ENCODE measurements around the gene TSC2. TPM values are rescaled to one million over a fixed set of nuclear protein-coding genes. Genes with fewer than 3 reads are reported as not detected.

Gene TSC2
- total RNA-seq, result 96.4 and 111 TPM in 2 replicates

GRCh38 chr16:2047330-2048115, at the start of gene TSC2, which contains the start of gene NTHL1:
TSC2 (plus strand) TSS chr16:2047985; CDS start chr16:2048616, 631 bp downstream.
NTHL1 (minus strand) TSS chr16:2047834; CDS start chr16:2047823, 11 bp downstream.
- H3K4me3 Mint-ChIP-seq, result peak within 1 kb of the TSS; percentile 93

GRCh38 chr16:1998360-1998835, 49.4 kb upstream of the TSC2 start:
- Mint-ChIP-seq H3K4me1 (ENCODE audit: low read depth) (peaks cover 8% of the 10 kb centered on the region), H3K36me3 (ENCODE audit: low read depth) (peaks cover 21% of the 10 kb centered on the region), H3K9me3 (no peaks in the 10 kb centered on the region), H3K4me3 (no peak overlapping the region), H3K27me3 (ENCODE audit: insufficient read depth) (no peaks in the 10 kb centered on the region), H3K27ac (no peak overlapping the region)
- intact Hi-C loops (cut with micrococcal nuclease), result no loop called here
- DNase-seq (ENCODE audit: low spot score), result no peak

More at GRCh38 chr16:2047330-2048115, at the start of gene TSC2, which contains the start of gene NTHL1:
- H3K9me3 Mint-ChIP-seq, result no peaks in the 10 kb centered on the region
- no peaks in the 10 kb centered on the region for H3K27me3 Mint-ChIP-seq (ENCODE audit: insufficient read depth)
- intact Hi-C loops (cut with micrococcal nuclease), result loop anchor here (1.0 to 10.0 kb wide), 8 partner anchors 24 to 623 kb away; partner anchors contain the start of genes MLST8, TRAF7, UQCC4 and ZNF598
- peak; percentile 95 for DNase-seq (ENCODE audit: low spot score)
- H3K27ac Mint-ChIP-seq, result peak within 1 kb of the TSS; percentile 83
- H3K4me1 Mint-ChIP-seq (ENCODE audit: low read depth), result peaks cover 21% of the 10 kb centered on the region
- H3K36me3 Mint-ChIP-seq (ENCODE audit: low read depth), result peaks cover 12% of the 10 kb centered on the region

- Mint-ChIP-seq H3K4me1 (ENCODE audit: low read depth) (peaks cover 1% of the 10 kb centered on the region), H3K27me3 (ENCODE audit: insufficient read depth) (no peaks in the 10 kb centered on the region), H3K36me3 (ENCODE audit: low read depth) (peaks cover 20% of the 10 kb centered on the region), H3K27ac (no peak overlapping the region), H3K4me3 (no peak overlapping the region), H3K9me3 (no peaks in the 10 kb centered on the region)
- DNase-seq (ENCODE audit: low spot score), result no peak
- intact Hi-C loops (cut with micrococcal nuclease), result no loop called here
Observed at GRCh38 chr16:1998852-1999801, 48.7 kb upstream of the TSC2 start.

GRCh38 chr16:1999866-2000514, 47.8 kb upstream of the TSC2 start:
- H3K4me1 Mint-ChIP-seq (ENCODE audit: low read depth), result no peaks in the 10 kb centered on the region
- H3K27me3 Mint-ChIP-seq (ENCODE audit: insufficient read depth), result no peaks in the 10 kb centered on the region
- intact Hi-C loops (cut with micrococcal nuclease), result no loop called here
- H3K4me3 Mint-ChIP-seq, result no peak overlapping the region
- peaks cover 18% of the 10 kb centered on the region for H3K36me3 Mint-ChIP-seq (ENCODE audit: low read depth)
- H3K9me3 Mint-ChIP-seq, result no peaks in the 10 kb centered on the region
- no peak overlapping the region for H3K27ac Mint-ChIP-seq
- DNase-seq (ENCODE audit: low spot score), result no peak

DNA sequence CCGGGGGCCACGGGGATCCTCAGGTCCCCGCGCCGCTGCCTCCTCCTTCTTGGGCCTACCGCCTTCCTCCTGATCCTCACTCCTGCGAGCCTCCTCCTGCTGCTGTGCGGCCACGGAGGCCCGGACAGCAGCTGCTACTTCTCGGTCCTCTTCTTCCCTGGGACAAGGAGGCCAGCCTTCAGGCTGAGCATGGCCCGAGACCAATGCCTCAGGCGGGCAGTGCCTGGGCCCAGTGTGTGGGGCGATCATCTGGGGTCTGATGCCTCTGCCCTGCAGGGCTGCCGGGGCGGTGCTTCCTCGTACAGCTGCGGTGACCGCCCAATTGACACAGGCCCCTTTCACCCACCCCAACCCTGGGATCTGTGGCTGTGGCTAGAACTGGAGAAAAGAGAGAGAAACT, 46.8 kb upstream of the TSC2 start:
- intact Hi-C loops (cut with micrococcal nuclease), result no loop called here
- H3K4me1 Mint-ChIP-seq (ENCODE audit: low read depth), result peaks cover 2% of the 10 kb centered on the region

GRCh38 chr16:2001456-2002355, 46.1 kb upstream of the TSC2 start:
- Mint-ChIP-seq H3K4me3 (no peak overlapping the region), H3K9me3 (no peaks in the 10 kb centered on the region), H3K27me3 (ENCODE audit: insufficient read depth) (no peaks in the 10 kb centered on the region), H3K36me3 (ENCODE audit: low read depth) (peaks cover 14% of the 10 kb centered on the region), H3K27ac (no peak overlapping the region), H3K4me1 (ENCODE audit: low read depth) (peaks cover 3% of the 10 kb centered on the region)
- intact Hi-C loops (cut with micrococcal nuclease), result no loop called here
- DNase-seq (ENCODE audit: low spot score), result no peak

More for the DNA sequence above, 46.8 kb upstream of the TSC2 start:
- peaks cover 14% of the 10 kb centered on the region for H3K36me3 Mint-ChIP-seq (ENCODE audit: low read depth)
- H3K27me3 Mint-ChIP-seq (ENCODE audit: insufficient read depth), result no peaks in the 10 kb centered on the region
- H3K27ac Mint-ChIP-seq, result no peak overlapping the region
- no peaks in the 10 kb centered on the region for H3K9me3 Mint-ChIP-seq
- DNase-seq (ENCODE audit: low spot score), result no peak
- H3K4me3 Mint-ChIP-seq, result no peak overlapping the region

DNA sequence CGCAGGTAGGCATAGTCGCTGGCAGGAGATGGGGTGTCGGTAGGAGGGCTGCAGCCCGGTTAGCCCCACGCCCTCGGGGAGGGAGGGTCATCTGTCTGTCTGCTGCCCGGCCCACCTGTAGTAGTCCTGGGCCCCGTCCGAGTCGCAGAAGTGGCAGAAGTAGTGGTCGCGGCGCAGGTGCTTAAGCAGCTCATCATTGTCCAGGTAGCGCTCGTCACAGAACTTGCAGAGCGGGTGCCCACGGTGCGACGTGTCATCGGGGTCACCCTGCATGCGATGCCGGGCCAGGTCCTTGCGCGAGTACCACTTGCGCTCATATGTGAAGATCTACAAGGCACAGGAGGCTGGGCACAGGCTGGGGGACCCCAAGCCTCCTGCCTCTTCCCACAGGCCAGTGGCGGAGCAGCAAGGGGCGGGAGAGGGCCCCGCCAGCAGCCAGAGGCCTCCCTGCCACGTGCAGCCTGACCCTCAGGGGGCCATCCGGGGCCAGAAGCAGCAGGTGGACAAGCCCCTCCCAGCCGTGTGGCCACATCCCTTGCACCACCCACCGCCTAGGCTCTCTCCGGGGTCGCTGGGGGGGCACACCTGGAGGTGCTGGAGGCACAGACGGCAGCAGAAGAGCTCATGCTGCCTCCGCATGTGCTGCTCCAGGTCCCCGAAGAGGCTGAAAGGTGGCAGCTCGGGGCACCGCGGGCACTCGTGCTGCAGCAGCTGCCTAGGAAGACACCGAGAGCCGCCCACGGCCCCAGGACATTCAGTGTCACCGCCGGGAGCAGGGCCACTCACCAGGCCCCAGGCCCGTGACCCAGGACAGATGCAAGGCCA, 45.2 kb upstream of the TSC2 start:
- no peak overlapping the region for H3K27ac Mint-ChIP-seq
- H3K36me3 Mint-ChIP-seq (ENCODE audit: low read depth), result peaks cover 15% of the 10 kb centered on the region
- intact Hi-C loops (cut with micrococcal nuclease), result no loop called here
- no peak for DNase-seq (ENCODE audit: low spot score)
- H3K4me1 Mint-ChIP-seq (ENCODE audit: low read depth), result peaks cover 7% of the 10 kb centered on the region
- H3K9me3 Mint-ChIP-seq, result no peaks in the 10 kb centered on the region
- H3K27me3 Mint-ChIP-seq (ENCODE audit: insufficient read depth), result no peaks in the 10 kb centered on the region
- H3K4me3 Mint-ChIP-seq, result no peak overlapping the region

GRCh38 chr16:2003231-2003826, 44.5 kb upstream of the TSC2 start:
- no peak overlapping the region for H3K4me3 Mint-ChIP-seq
- DNase-seq (ENCODE audit: low spot score), result no peak
- H3K9me3 Mint-ChIP-seq, result no peaks in the 10 kb centered on the region
- H3K27me3 Mint-ChIP-seq (ENCODE audit: insufficient read depth), result no peaks in the 10 kb centered on the region
- no peak overlapping the region for H3K27ac Mint-ChIP-seq
- peaks cover 14% of the 10 kb centered on the region for H3K4me1 Mint-ChIP-seq (ENCODE audit: low read depth)
- intact Hi-C loops (cut with micrococcal nuclease), result no loop called here
- peaks cover 13% of the 10 kb centered on the region for H3K36me3 Mint-ChIP-seq (ENCODE audit: low read depth)

GRCh38 chr16:2003827-2004641, 43.8 kb upstream of the TSC2 start:
- Mint-ChIP-seq H3K27me3 (ENCODE audit: insufficient read depth) (no peaks in the 10 kb centered on the region), H3K27ac (no peak overlapping the region), H3K9me3 (no peaks in the 10 kb centered on the region), H3K4me1 (ENCODE audit: low read depth) (peaks cover 19% of the 10 kb centered on the region), H3K36me3 (ENCODE audit: low read depth) (peaks cover 17% of the 10 kb centered on the region), H3K4me3 (no peak overlapping the region)
- intact Hi-C loops (cut with micrococcal nuclease), result loop anchor here (1.0 kb wide), 2 partner anchors 8 to 136 kb away; no protein-coding TSS in a partner anchor
- peak; percentile 84 for DNase-seq (ENCODE audit: low spot score)

DNA sequence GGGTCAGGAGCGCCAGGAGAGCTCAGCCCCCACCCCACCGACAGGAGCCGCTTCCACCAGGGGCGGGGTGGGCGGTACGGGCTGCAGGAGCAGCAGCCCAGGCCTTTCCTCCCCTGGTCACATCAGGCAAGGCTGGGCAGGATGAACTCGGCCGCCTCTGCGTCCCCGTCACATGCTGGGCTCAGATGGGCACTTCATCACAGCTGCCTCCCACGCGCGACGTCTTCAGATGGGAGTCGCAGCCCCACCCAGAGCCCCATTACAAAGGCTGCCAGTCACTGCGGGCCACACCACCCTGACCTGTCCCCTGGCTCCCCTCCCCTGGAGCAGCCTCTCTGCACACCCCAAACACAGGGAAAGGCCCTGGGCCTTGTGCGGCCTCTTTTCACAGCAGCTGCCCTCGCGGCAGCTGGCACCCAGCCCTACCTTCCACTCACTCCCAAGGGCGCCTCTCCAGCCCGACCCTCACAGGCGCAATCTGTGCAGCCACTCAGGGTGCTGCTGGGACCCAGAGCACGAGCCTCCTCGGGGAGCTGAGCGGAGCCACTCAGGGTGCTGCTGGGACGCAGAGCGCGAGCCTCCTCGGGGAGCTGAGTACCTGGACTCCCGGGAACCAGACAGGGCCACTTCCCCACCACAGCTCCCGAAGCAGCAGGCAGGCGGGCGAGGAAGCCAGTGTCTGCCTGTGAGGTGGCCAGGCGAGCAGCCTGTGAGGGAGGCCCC, 42.8 kb upstream of the TSC2 start:
- Mint-ChIP-seq H3K4me1 (ENCODE audit: low read depth) (peaks cover 20% of the 10 kb centered on the region), H3K36me3 (ENCODE audit: low read depth) (peaks cover 17% of the 10 kb centered on the region), H3K9me3 (no peaks in the 10 kb centered on the region), H3K27ac (no peak overlapping the region), H3K4me3 (no peak overlapping the region), H3K27me3 (ENCODE audit: insufficient read depth) (no peaks in the 10 kb centered on the region)
- intact Hi-C loops (cut with micrococcal nuclease), result loop anchor here (1.0 kb wide), 2 partner anchors 9 to 135 kb away; no protein-coding TSS in a partner anchor
- no peak for DNase-seq (ENCODE audit: low spot score)

Measured in activated T-helper 1 cell treated with anti-CD3 and anti-CD28 coated beads, Interleukin-12 subunit alpha, Interleukin-12 subunit beta, Interleukin-2, Interleukin-4 antibody, amounts not matched to agents 30 ng/mL and 10 ng/mL and 1 ng/mL, durations not matched to agents 14 hours and 24 hours and 36 hours (primary cell).